GM18508 (cell line): Measurements from ENCODE around the gene AIF1L.

Experiments used
- ATAC-seq: cut with Tn5 transposase; IDR thresholded peaks from one replicate; pipeline ENCODE4 v1.9.1; 2021; ENCODE audit warnings: moderate number of reproducible peaks; ENCODE audit not compliant: insufficient read depth, unreplicated experiment

Gene AIF1L

GRCh38 chr9:131076347-131077195 lies 19.8 kb upstream of the AIF1L start:
- ATAC-seq = no peak

- ATAC-seq = no peak
These were observed 17.6 kb upstream of the AIF1L start for GRCh38 chr9:131078427-131079366.

- ATAC-seq = no peak
These were observed 15.7 kb upstream of the AIF1L start for GRCh38 chr9:131080589-131080988.

- no peak for ATAC-seq
These were observed 14.5 kb upstream of the AIF1L start for GRCh38 chr9:131081868-131082267.

GRCh38 chr9:131082774-131083512 lies 13.4 kb upstream of the AIF1L start:
- ATAC-seq = no peak

- no peak for ATAC-seq
These were observed 11.5 kb upstream of the AIF1L start for GRCh38 chr9:131084661-131085369.

GRCh38 chr9:131085370-131086122 lies 10.8 kb upstream of the AIF1L start:
- no peak for ATAC-seq

- ATAC-seq = no peak
These were observed 8.9 kb upstream of the AIF1L start for GRCh38 chr9:131087354-131087893.

- ATAC-seq = no peak
These were observed 6.1 kb upstream of the AIF1L start for GRCh38 chr9:131090025-131090787.

GRCh38 chr9:131091352-131091992 lies 4.9 kb upstream of the AIF1L start:
- no peak for ATAC-seq

- ATAC-seq = no peak
These were observed 4.3 kb upstream of the AIF1L start for GRCh38 chr9:131092030-131092429.

- ATAC-seq = no peak
These were observed 3.5 kb upstream of the AIF1L start for GRCh38 chr9:131092548-131093440.

- no peak for ATAC-seq
These were observed 2.3 kb upstream of the AIF1L start for GRCh38 chr9:131094015-131094414.

GRCh38 chr9:131094622-131095021 lies 1.7 kb upstream of the AIF1L start:
- ATAC-seq = no peak

- ATAC-seq = no peak
These were observed 564 bp upstream of the AIF1L start for GRCh38 chr9:131095666-131096268.
